SH-SY5Y (cell line): ENCODE results near the gene EEIG1.

Source experiments
- GATA2 ChIP-seq: IDR thresholded peaks from 2 replicates; pipeline ENCODE4 v1.6.1; 2011; ENCODE audit warnings: mild to moderate bottlenecking, low read depth, low read length
- GATA3 ChIP-seq: IDR thresholded peaks from 2 replicates; pipeline ENCODE4 v1.6.1; 2011; ENCODE audit warnings: low read depth, mild to moderate bottlenecking, low read length, moderate library complexity

- TF ChIP-seq GATA2 (no peak), GATA3 (no peak)
Measured at GRCh38 chr9:127960410-127961154, 20.2 kb downstream of the EEIG1 start.
